HUDEP-2 (cell line): ENCODE data around the gene COL9A3.
A peak's percentile ranks its signal among the peaks of the same experiment; 100 is the strongest.
"Not testable (repeated sequence)": the region's sequence is repeated elsewhere in the genome, so short reads cannot be mapped to it uniquely, and the experiment has no call there.

Experiments used
- DNase-seq, 76 experiments: peaks; one replicate each; lab custom pipeline; 2025; ENCODE audit not compliant: unreplicated experiment in 76 of 76; lab: John Stamatoyannopoulos, UW

COL9A3 gene

DNA sequence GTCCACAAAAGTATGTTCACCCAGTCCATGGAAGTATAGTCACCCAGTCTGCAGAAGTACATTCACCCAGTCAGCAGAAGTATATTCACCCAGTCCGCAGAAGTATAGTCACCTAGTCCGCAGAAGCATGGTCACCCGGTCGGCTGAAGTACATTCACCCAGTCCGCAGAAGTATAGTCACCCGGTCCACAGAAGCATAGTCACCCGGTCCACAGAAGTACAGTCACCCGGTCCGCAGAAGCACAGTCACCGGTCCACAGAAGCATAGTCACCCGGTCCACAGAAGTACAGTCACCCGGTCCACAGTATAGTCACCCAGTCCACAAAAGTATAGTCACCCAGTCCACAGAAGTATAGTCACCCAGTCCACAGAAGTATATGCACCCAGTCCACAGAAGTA, 36.0 kb downstream of the COL9A3 start:
- DNase-seq: no peak

DNA sequence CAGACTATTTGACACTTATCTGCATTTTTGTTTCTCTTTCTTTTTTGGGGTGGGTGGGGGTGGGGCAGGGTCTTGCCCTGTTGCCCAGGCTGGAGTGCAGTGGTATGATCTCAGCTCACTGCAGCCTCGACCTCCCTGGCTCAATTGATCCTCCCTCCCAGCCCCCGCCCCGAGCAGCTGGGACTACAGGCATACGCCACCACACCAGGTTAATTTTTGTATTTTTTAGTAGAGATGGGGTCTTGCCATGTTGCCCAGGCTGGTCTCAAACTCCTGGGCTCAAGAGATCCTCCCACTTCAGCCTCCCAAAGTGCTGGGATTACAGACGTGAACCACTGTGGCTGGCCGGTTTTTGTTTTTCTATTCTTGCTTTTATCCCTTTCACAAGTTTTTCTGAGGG, 36.5 kb downstream of the COL9A3 start:
- DNase-seq: not testable (repeated sequence)

DNA sequence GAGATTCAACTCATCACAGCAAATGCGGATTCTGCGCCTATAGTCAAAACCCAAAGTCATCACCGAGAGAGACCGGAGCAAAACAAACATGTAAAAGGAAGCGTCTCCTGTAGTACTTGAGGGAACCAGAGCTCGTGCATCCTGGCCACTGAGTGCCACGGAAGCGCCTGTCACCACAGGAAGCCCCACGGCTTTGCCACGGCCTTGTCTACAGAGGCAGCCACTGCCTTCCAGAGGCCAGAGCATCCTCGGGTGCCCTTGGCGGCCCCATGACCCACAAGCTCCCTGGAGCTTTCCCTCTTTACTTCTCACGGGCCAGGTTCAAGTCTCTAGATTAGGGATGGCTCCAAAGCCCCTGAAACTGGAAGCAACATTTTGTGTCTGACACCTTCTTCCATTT, 37.3 kb downstream of the COL9A3 start:
- DNase-seq: no peak

DNA sequence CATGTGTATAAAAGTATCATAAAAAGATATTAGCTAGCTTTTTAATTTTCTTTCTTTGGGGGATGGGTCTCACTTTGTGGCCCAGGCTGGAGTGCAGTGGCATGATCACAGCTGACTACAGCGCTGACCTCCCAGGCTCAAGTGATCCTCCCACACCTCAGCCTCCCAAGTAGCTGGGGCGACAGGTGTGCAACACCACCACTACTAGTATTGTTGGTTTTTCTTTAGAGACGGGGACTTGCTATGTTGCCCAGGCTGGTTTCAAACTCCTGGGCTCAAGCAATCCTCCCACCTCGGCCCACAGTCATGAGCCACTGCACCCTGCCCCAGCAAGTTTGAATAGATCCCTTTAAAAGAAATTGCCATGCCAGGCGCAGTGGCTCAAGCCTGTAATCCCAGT, 38.3 kb downstream of the COL9A3 start:
- DNase-seq: no peak

DNA sequence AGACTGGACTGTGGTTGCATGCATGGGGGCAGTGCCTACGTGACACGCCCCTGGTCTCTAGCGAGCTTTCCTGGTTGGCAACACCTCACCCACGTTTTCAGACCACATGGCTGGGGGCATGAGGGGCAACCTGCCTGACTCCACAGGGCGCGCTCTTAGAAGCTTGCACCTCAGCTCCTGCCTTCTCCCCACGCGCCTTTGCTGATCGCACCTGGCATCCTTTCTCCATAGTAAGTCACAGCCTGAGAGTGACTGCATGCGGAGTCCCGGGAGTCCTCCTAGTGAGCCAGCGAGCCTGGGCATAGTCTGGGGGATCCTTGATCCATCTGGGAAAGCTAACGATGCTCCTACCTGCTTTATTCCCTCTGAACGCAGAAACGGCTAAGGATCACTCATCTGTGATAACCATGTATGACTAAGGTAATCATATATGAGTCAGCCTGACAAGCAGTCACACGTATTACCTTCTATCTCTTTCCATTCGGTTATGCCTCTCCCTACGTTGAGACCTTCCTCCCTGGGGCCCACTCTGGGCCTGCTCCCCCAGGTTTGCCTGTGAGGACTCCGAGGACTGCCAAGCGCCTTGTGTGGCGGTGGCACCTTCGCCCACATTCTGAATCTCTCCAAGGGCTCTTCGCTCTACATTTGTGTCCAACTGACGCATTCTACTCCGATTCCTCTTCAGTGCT, 40.2 kb downstream of the COL9A3 start:
- no peak for DNase-seq

DNA sequence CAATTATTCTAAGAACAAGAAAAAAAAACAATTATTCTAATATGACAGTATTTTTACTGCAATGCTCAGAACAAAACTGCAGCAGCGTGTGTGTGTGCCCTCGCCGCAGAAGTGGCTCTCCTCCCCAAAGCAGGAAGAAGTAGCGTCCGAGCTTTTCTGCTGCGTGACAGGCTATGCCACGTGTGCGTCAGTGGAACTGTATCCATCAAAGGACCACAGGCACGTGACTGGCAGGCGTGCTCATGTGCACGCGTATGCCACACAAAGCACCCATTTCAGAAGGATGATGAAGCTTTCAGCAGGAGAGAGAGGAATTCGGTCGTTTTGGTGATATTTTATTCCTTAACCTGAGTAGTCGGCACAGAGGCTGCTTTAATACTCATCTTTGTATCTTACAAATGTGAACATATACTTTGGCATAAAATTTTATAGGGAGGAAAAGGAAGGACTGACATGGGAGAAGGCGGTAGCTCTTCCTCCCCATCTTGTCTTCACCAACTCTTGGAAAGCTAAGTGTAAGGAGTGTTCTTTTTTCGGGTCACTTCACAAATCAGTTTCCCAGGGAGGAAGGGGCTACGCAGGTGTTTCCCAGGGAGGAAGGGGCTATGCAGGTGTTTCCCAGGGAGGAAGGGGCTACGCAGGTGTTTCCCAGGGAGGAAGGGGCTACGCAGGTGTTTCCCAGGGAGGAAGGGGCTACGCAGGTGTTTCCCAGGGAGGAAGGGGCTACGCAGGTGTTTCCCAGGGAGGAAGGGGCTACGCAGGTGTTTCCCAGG, 41.4 kb downstream of the COL9A3 start:
- DNase-seq: no peak

DNA sequence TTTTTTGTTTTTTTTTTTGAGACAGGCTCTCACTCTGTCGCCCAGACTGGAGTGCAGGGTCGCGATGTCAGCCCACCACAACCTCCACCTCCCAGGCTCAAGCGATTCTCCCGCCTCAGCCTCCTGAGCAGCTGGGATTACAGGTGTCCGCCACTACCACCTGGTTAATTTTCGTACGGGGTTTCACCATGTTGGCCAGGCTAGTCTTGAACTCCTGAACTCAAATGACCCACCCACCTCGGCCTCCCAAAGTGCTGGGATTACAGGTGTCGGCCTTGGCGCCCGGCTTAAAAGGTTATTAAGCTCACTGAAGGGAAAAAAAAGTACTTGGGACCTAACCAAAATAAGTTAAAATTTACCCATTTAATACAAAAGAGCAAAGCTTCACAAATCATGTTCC, 42.9 kb downstream of the COL9A3 start:
- no peak for DNase-seq

DNA sequence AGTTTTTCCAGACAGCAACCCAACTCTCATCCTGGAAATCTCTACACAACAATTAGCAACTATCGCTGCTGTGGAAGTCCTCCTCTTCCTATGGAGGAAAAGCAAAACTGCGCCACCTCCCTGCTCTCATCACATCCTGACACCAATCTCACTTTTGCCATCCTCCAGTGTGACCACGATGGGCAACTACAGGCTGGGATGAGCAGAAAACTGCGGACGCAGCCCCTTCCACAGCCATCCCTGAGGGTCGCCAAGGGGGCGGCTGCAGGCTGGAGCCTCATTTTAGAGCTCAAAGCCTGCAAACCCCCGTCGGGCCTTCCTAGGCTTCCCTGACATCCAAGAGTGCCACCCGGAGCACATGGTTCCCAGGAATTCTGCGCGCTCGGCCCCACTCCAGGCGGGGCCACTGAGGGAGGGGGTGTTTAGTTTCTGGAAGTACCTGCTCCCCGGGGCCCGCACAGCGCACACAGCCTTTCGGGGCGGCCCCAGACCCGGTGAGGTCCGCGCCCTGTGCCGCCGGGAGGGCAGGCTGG, 43.6 kb downstream of the COL9A3 start:
- no peak for DNase-seq

DNA sequence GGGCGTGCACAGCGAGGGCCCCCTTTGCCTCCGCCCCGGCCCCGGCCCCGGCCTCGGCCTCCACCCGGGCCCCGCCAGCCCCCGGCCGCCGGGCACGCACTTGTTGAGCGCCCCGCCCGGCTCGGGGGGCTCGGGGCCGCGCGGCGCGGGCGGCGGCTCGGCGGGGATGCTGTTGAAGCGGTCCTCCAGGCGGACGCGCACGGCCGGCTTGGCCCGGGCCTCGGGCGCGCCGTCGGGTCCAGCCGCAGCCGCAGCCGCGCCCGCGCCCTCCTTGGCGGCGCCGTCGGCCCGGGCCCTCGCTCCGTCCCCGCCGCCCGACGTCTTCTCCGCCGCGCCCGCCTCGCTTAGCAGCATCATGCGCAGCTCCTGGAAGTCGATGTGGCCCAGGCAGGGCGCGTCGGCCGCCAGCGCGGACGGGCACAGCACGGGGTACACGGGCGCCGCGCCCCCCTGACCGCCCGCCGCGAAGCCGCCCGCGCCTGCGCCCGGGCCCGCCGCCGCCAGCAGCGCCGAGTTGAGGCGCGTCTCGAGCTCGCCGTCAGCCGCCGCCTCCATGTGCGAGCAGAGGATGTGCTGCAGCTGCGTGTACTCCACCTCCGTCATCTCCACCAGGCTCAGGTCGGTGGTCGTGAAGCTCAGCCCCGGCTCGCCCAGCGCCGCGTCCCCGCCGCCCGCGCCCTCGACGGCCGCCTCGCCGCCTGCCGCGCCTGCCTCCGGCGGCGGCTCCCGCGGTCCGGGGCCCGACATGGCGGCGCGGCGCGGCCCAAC, 44.3 kb downstream of the COL9A3 start:
- DNase-seq: peak in 2 of 76 experiments; percentile 37 to 42

DNA sequence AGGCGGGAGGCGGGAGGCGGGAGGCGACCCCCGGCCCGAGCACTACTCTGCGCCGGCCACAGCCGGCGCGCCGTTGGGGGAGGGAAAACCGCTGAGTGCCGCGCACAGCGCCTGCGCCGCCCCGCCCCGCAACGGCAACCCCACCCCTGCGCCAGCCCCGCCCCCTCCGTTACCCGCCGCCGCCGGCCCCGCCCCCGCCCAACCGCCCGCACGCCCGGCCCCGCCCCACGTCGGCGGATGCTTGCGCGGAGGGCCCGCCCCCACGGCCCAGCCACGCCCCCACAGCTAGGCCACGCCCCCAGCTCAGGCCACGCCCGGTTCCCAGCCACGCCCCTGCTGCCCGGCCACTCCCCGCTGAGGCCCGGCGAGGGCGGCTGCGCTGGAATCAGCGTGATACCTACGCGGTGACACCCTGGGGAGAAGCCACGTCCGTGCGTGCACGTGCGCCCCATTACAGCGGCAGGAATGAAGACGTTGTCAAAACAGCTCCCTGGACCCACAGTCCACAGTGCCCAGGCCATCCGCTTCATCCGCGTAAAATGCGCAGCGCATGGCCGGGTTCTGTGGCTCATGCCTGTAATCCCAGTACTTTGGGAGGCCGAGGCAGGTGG, 45.0 kb downstream of the COL9A3 start, which contains the start of gene TCFL5:
TCFL5 (minus strand) TSS at position 97 of the 611 bp plus-strand sequence. CDS start 152 bp downstream, outside the sequence.
- peak in 74 of 76 experiments; percentile 32 to 96 (median 82) for DNase-seq

DNA sequence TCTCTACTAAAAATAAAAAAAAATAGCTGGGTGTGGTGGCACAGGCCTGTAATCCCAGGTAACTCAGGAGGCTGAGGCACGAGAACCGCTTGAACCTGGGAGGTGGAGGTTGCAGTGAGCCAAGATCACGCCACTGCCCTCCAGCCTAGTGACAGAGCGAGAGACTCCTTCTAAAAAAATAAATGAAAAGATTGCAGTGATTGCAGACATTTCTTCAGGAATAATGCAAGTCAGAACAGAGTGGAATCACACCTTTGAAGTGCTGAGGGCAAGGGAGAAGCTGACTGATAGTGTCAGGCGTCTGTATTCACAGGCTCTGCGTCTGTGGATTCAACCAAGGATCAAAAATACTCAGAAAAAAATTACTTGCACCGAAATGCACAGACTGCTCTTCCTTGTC, 47.4 kb downstream of the COL9A3 start:
- no peak for DNase-seq

DNA sequence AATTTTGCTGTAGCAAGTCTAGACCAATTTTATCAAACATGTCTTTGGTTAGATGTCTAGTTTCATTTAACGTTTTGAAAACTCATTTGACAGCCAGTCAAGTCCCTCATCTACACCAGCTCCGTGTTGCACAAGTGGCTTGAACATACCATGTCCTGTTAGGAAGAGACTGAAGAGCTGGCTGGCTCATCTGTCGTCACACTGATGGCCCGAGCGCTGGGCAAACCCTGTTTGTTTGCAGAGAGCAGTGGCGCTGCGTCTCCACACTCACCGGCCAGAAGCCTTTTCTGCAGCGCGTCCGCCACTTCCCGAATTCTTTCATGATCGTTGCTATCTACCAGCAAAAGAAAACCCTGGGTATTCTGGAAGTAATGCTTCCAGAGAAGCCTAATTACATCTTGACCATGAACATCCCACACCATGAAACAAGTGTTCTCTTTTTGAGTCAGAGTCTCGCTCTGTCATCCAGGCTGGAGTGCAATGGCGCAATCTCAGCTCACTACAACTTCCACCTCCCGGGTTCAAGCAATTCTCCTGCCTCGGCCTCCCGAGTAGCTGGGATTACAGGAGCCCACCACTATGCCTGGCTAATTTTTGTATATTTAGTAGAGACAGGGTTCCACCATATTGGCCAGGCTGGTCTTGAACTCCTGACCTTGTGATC, 55.5 kb downstream of the COL9A3 start:
- DNase-seq: no peak

DNA sequence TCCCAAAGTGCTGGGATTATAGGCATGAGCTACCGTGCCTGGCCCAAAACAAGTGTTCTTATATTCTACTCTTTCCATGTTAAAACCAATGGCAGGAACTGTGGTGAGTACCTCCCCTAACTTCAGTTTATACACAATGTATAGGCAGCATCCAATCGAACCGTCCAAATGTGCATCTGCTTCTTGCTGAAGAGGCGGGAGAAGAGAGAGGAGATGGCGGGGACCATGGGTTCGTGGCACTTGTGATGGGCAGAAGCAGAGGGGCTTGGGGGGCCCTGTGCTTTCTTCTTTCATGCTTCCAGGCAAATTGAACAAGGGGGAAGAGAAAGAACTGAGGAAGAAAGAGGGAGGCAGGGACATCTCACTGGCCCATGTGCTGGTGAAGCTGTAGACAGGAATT, 56.0 kb downstream of the COL9A3 start:
- DNase-seq: no peak

DNA sequence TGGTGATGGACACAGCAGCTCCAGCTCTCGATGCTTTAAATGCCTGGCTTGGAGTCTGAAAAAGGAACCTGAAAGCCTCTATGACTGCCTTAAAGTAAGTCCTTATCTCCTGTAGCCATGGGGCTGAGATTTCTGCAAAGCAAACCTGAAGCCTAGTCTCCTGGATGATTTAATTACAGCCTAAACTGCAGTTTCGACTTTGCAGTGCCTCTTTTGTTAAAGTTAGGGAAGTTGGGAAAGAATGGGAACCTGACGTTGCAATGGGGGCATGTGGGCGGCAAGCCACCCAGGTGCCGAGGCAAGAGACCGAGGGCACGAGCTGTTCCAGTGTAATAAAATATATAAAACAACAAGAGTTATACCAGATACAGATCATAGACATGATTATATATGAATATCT, 56.4 kb downstream of the COL9A3 start:
- DNase-seq: no peak

DNA sequence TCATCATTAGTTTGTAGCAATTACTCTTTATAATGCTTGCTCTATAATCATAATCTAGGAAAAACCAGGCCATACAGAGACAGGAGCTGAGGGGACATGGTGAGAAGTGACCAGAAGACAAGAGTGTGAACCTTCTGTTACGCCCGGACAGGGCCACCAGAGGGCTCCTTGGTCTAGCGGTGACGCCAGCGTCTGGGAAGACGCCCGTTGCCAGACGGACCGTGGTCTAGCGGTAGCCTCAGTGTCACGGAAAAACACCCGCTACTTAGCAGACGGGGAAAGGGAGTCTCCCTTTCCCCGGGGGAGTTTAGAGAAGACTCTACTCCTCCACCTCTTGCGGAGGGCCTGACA, 56.8 kb downstream of the COL9A3 start:
- peak in 67 of 76 experiments; percentile 12 to 86 (median 56) for DNase-seq

DNA sequence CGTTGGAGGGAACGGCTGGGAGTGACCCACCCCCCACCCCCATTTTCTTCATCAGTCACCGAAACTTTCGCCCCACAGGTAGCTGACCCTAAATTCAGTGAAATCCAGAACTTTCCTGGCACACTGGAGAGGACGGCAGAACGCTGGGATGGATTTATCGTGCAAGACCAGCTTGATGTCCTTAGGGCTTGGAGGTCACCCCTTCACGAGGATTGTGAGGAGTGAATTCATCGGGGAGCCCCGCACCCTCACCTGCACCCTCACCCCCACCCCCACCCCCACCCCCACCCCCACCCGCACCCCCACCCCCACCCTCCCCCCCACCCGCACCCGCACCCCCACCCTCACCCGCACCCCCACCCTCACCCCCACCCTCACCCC, 58.1 kb downstream of the COL9A3 start:
- DNase-seq: no peak

DNA sequence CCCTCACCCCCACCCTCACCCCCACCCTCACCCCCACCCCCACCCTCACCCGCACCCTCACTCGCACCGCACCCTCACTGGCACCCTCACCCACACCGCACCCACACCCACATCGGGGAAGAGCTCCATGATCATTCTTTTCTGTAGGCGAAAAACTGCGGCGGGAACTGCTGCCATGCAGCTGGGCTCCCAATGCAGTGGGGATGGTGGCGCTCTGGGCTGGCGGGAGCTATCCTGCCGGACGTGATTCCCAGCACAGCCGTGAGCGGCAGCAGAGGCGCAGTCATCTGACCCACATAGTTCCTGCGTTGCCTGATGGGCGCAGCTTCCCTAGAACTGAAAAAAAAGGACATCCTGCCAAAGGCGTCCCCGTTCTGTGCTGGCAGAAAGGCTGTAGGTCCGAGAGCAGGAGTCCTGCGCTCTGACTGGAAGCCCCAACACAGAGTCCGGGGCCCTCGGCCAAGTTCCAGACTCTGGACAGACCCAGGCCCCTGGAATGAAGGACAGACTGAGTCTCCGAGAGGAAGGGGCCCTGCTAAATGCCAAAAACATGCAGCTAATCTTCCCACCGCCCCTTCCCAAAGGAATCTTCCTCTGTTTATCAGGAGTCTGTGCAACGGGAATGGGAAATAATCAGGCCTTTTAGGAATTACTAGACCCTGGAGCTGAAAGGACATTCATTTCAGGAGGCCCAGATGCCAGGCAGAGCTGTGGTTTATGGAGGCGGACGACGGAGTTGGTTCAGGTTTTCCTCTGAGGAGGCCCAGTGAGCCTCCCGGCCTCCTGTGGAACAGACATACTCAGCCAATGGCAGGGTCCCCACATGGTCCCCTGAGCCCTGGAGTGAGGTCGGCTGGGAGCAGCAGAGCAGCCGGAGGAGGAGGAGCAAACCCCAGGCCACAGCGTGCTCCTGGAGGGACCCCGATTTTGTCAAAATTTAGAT, 58.8 kb downstream of the COL9A3 start:
- DNase-seq: peak in 1 of 76 experiments; percentile 15

DNA sequence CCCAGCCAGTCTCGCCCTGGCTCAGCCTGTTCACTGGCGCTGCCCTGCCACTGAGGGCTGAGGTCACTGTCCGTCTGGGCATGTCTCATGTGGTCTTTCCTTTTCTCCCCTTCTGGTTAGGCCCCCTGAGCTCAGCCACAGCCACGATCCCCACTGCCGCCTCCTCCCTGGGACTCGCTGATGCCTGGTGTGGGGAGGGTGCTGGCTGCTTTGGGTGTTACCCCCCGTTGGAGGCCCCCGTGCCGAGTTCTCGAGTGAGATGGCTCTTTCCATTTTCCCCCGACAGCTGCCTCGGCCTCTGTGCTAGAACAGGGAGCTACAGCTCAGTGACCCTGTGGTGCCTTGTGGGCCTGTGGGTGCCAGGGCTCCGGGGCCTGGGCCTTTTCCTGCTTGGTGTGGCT, 59.7 kb downstream of the COL9A3 start:
- no peak for DNase-seq
